CD4-positive, alpha-beta T cell treated with Interleukin-6 for 4 hours (primary cell): Measurements from ENCODE around the gene GTPBP3.

Source experiments
- DNase-seq: peaks from one replicate; pipeline ENCODE4 v3.0.0-alpha.2; 2020; ENCODE audit warnings: mixed read lengths

Gene GTPBP3

GRCh38 chr19:17309198-17309964, 28.0 kb upstream of the GTPBP3 start, which contains the start of gene DDA1:
Gene DDA1 (plus strand): TSS chr19:17309563. CDS start chr19:17309655, 92 bp downstream.
- peak; percentile 100 for DNase-seq

GRCh38 chr19:17309965-17310461, 27.3 kb upstream of the GTPBP3 start:
- DNase-seq = no peak

GRCh38 chr19:17311455-17312188, 25.7 kb upstream of the GTPBP3 start:
- no peak for DNase-seq

- DNase-seq = no peak
Observed at GRCh38 chr19:17312189-17313113, 24.9 kb upstream of the GTPBP3 start.

GRCh38 chr19:17314007-17314593, 23.3 kb upstream of the GTPBP3 start:
- DNase-seq = no peak

GRCh38 chr19:17318966-17319365, 18.4 kb upstream of the GTPBP3 start:
- DNase-seq = no peak

- DNase-seq = no peak
Observed at GRCh38 chr19:17319473-17320238, 17.7 kb upstream of the GTPBP3 start.

- DNase-seq = no peak
Observed at GRCh38 chr19:17320435-17320834, 16.9 kb upstream of the GTPBP3 start.

- no peak for DNase-seq
Observed at GRCh38 chr19:17321655-17322489, 15.5 kb upstream of the GTPBP3 start.

- DNase-seq = no peak
Observed at GRCh38 chr19:17322854-17323253, 14.5 kb upstream of the GTPBP3 start.

GRCh38 chr19:17323300-17323963, 13.9 kb upstream of the GTPBP3 start:
- DNase-seq = no peak

- DNase-seq = peak; percentile 41
Observed at GRCh38 chr19:17323964-17324332, 13.4 kb upstream of the GTPBP3 start.

- DNase-seq = no peak
Observed at GRCh38 chr19:17324357-17325114, 12.8 kb upstream of the GTPBP3 start.

GRCh38 chr19:17325133-17325532, 12.2 kb upstream of the GTPBP3 start:
- no peak for DNase-seq

- DNase-seq = no peak
Observed at GRCh38 chr19:17325881-17326594, 11.3 kb upstream of the GTPBP3 start.

GRCh38 chr19:17326595-17326966, 10.8 kb upstream of the GTPBP3 start:
- no peak for DNase-seq

- DNase-seq = no peak
Observed at GRCh38 chr19:17327068-17327653, 10.2 kb upstream of the GTPBP3 start.
